Nephron progenitor cell (in vitro differentiated cells): ENCODE measurements around the gene ZDHHC14.

Source experiments
- DNase-seq: peaks from one replicate; pipeline ENCODE4 v3.0.0; 2021
- H3K27ac Mint-ChIP-seq: 2 replicates; pipeline ENCODE4 v1.8.0; 2021; ENCODE audit warnings: mild to moderate bottlenecking, moderate library complexity, mixed read lengths
- H3K27me3 Mint-ChIP-seq: 2 replicates; pipeline ENCODE4 v1.8.0; 2021; ENCODE audit warnings: mild to moderate bottlenecking, low read depth, mixed read lengths; ENCODE audit not compliant: poor library complexity
- H3K36me3 Mint-ChIP-seq: 2 replicates; pipeline ENCODE4 v1.8.0; 2021; ENCODE audit warnings: low read depth, mixed read lengths
- H3K4me1 Mint-ChIP-seq: 2 replicates; pipeline ENCODE4 v1.8.0; 2021; ENCODE audit warnings: mixed read lengths
- H3K4me3 Mint-ChIP-seq: 2 replicates; pipeline ENCODE4 v1.8.0; 2021; ENCODE audit warnings: mild to moderate bottlenecking, moderate library complexity, mixed read lengths
- H3K9me3 Mint-ChIP-seq: 2 replicates; pipeline ENCODE4 v1.8.0; 2021; ENCODE audit warnings: mild to moderate bottlenecking, moderate library complexity, mixed read lengths
- TF ChIP-seq, protein P1 (sequence below): fragments of 200-600 bp; sonication (generic); IDR thresholded peaks from 2 replicates; pipeline ENCODE4 v1.5.0; 2021; ENCODE audit warnings: antibody characterized with exemption

The ZDHHC14 gene

GRCh38 chr6:157524735-157525134 lies 143.7 kb downstream of the ZDHHC14 start:
- DNase-seq = no peak
- H3K9me3 Mint-ChIP-seq = peaks cover 5% of the 10 kb centered on the region
- H3K4me3 Mint-ChIP-seq = no peak overlapping the region
- TF ChIP-seq, protein P1, sequence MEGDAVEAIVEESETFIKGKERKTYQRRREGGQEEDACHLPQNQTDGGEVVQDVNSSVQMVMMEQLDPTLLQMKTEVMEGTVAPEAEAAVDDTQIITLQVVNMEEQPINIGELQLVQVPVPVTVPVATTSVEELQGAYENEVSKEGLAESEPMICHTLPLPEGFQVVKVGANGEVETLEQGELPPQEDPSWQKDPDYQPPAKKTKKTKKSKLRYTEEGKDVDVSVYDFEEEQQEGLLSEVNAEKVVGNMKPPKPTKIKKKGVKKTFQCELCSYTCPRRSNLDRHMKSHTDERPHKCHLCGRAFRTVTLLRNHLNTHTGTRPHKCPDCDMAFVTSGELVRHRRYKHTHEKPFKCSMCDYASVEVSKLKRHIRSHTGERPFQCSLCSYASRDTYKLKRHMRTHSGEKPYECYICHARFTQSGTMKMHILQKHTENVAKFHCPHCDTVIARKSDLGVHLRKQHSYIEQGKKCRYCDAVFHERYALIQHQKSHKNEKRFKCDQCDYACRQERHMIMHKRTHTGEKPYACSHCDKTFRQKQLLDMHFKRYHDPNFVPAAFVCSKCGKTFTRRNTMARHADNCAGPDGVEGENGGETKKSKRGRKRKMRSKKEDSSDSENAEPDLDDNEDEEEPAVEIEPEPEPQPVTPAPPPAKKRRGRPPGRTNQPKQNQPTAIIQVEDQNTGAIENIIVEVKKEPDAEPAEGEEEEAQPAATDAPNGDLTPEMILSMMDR = no peak
- no peaks in the 10 kb centered on the region for H3K36me3 Mint-ChIP-seq
- no peak overlapping the region for H3K27ac Mint-ChIP-seq
- peaks cover 31% of the 10 kb centered on the region for H3K4me1 Mint-ChIP-seq
- H3K27me3 Mint-ChIP-seq = peaks cover 3% of the 10 kb centered on the region

GRCh38 chr6:157525292-157525889 lies 144.4 kb downstream of the ZDHHC14 start:
- peaks cover 5% of the 10 kb centered on the region for H3K9me3 Mint-ChIP-seq
- TF ChIP-seq, protein P1 = no peak
- H3K27me3 Mint-ChIP-seq = no peaks in the 10 kb centered on the region
- peaks cover 29% of the 10 kb centered on the region for H3K4me1 Mint-ChIP-seq
- no peaks in the 10 kb centered on the region for H3K36me3 Mint-ChIP-seq
- no peak for DNase-seq
- H3K4me3 Mint-ChIP-seq = no peak overlapping the region
- H3K27ac Mint-ChIP-seq = no peak overlapping the region

GRCh38 chr6:157525918-157526425 lies 145.0 kb downstream of the ZDHHC14 start:
- H3K9me3 Mint-ChIP-seq = peaks cover 5% of the 10 kb centered on the region
- no peak for DNase-seq
- H3K36me3 Mint-ChIP-seq = no peaks in the 10 kb centered on the region
- peaks cover 34% of the 10 kb centered on the region for H3K4me1 Mint-ChIP-seq
- TF ChIP-seq, protein P1 = no peak
- H3K4me3 Mint-ChIP-seq = no peak overlapping the region
- no peak overlapping the region for H3K27ac Mint-ChIP-seq
- H3K27me3 Mint-ChIP-seq = no peaks in the 10 kb centered on the region

DNA sequence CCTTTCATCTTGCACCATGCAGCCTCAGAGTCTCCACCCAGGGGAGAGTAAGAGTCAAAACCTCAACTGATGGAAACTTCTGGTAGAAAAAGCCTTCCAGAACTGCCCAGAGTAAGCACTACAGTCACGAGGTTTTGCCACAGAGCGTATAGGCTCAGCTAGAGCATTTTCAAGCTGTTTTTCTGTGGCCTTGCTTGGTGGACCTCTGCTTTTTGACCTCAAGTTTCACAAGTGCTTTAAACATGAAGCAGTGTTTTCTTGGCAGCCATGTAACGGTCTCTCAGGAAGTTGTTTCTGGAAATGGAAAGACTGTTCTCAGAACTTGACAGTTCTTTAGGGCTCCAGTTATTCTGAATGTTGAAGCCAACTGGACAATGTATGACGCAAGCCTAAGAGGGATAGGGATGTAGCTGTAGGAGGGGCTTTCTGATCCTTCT lies 146.5 kb downstream of the ZDHHC14 start:
- H3K4me1 Mint-ChIP-seq = peaks cover 42% of the 10 kb centered on the region
- DNase-seq = no peak
- no peaks in the 10 kb centered on the region for H3K36me3 Mint-ChIP-seq
- no peak overlapping the region for H3K27ac Mint-ChIP-seq
- no peaks in the 10 kb centered on the region for H3K27me3 Mint-ChIP-seq
- H3K9me3 Mint-ChIP-seq = peaks cover 5% of the 10 kb centered on the region
- no peak overlapping the region for H3K4me3 Mint-ChIP-seq
- TF ChIP-seq, protein P1 = no peak

DNA sequence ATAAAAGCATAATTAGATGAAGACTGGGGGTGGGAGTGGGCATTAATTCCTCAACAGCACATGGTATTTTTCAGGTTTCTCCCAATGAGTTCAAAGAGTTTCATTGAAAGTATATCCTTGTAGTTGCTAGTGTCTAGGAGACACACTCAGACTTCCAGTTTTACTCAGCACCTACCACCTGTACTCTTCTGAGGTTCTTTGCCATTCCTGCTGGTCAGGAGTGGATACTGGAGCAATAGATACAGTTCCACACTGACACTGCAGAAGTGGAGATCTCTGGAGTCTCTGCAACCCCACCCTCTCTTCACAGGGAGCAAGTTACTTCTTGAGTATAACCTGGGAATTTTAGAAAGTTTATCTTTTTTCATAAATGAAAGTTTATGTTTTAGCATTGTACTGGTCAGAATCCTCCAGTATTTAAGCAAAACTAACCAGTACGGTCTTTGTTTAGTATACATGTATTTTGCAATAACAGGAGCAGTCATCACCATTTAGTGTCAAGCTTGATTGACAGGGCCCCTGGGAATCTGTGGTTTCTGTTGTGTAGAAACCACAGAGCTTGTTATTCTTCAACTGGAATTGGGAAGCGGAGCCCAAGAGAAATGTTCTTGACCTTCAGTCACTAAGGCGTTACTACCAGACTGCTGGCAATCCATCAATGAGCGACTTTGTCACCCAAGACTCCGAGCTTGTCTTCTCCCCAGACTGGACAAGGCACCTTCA lies 148.1 kb downstream of the ZDHHC14 start:
- Mint-ChIP-seq H3K27ac (no peak overlapping the region), H3K4me3 (no peak overlapping the region), H3K4me1 (peaks cover 57% of the 10 kb centered on the region)

More for the DNA sequence above, 148.1 kb downstream of the ZDHHC14 start:
- peaks cover 5% of the 10 kb centered on the region for H3K9me3 Mint-ChIP-seq
- no peaks in the 10 kb centered on the region for H3K36me3 Mint-ChIP-seq
- peak; percentile 33 for DNase-seq
- TF ChIP-seq, protein P1 = no peak
- no peaks in the 10 kb centered on the region for H3K27me3 Mint-ChIP-seq
